ENCODE data around the gene MSMP. TPM values are rescaled to one million over a fixed set of nuclear protein-coding genes. Genes with fewer than 3 reads are reported as not detected.
A peak's percentile ranks its signal among the peaks of the same experiment; 100 is the strongest.

The MSMP gene
- total RNA-seq, 1 donor from 2014 or later = not detected

- no peaks in the 10 kb centered on the region for H3K27me3 Mint-ChIP-seq (ENCODE audit: low read depth)
- H3K4me1 Mint-ChIP-seq = peaks cover 27% of the 10 kb centered on the region
- no peaks in the 10 kb centered on the region for H3K9me3 Mint-ChIP-seq
- peak; percentile 70 for DNase-seq (ENCODE audit: low read depth, low spot score)
- H3K27ac Mint-ChIP-seq (ENCODE audit: unreplicated experiment) = peak overlapping the region; percentile 53
- TF ChIP-seq CTCF (conservative IDR thresholded peaks at IDR 0.05) = peak; percentile 91
- H3K4me3 Mint-ChIP-seq = peak overlapping the region; percentile 90
- H3K36me3 Mint-ChIP-seq (ENCODE audit: low read depth) = no peaks in the 10 kb centered on the region
Measured at GRCh38 chr9:35790385-35791296, 36.6 kb upstream of the MSMP start.

DNA sequence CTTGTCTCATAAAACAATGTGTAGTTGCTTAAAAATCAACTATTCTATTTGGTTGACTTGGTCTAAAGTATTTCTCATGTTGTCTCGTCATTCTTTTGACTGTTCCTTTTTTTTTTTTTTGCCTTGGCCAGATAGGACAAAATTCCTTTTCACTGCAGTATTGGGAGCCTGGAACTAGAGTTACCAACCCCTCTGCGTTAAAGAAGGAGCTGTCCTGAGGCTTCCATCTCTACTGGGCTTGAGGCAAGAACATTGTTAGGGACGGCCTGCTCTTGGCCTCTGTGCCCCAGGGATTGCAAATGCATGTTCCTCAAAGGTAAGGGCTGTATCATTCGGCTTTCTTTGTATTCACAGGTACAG is 35.9 kb upstream of the MSMP start:
- Mint-ChIP-seq H3K9me3 (no peaks in the 10 kb centered on the region), H3K4me3 (peak overlapping the region; percentile 90), H3K36me3 (ENCODE audit: low read depth) (no peaks in the 10 kb centered on the region), H3K27ac (ENCODE audit: unreplicated experiment) (no peak overlapping the region), H3K4me1 (peaks cover 21% of the 10 kb centered on the region), H3K27me3 (ENCODE audit: low read depth) (no peaks in the 10 kb centered on the region)
- no peak for DNase-seq (ENCODE audit: low read depth, low spot score)
- TF ChIP-seq CTCF (conservative IDR thresholded peaks at IDR 0.05) = no peak

DNA sequence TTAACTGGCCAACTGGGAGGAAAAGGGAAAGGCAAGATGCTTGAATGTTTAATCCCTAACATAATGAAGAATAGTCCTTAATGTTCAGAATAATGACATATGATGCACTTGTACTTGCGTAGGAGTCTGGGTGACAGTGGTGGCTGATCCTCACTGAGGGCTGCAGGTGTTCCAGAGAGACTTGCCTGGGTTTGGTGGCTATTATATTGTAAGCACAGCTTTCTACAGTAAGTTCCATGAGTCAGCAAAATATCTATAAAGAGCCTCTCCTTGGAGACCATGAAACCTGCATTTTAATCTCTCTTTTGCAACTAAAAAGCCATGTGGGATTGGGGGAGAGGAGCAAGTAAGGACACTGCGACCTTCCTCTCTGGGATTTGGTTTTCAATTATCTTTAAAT is 35.5 kb upstream of the MSMP start:
- H3K27me3 Mint-ChIP-seq (ENCODE audit: low read depth) = no peaks in the 10 kb centered on the region
- no peaks in the 10 kb centered on the region for H3K9me3 Mint-ChIP-seq
- H3K36me3 Mint-ChIP-seq (ENCODE audit: low read depth) = no peaks in the 10 kb centered on the region
- no peak overlapping the region for H3K4me3 Mint-ChIP-seq
- no peak for DNase-seq (ENCODE audit: low read depth, low spot score)
- TF ChIP-seq CTCF (conservative IDR thresholded peaks at IDR 0.05) = no peak
- H3K27ac Mint-ChIP-seq (ENCODE audit: unreplicated experiment) = no peak overlapping the region
- peaks cover 19% of the 10 kb centered on the region for H3K4me1 Mint-ChIP-seq

DNA sequence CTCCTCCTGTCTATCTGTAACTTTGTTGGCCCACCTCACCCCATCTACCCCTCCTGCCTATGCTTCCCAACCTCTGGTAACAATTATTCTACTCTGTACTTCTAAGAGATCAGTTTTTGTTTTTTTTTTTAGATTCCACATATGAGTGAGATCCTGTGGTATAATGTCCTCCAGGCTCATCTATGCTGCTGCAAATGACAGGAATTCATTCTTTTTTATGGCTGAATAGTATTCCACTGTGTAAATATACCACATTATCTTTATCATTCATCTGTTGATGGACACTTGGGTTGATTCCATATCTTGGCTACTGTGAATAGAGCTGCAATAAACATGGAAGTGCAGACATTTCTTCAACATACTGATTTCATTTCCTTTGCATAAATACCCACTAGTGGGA is 29.3 kb upstream of the MSMP start:
- Mint-ChIP-seq H3K4me1 (no peaks in the 10 kb centered on the region), H3K27me3 (ENCODE audit: low read depth) (no peaks in the 10 kb centered on the region), H3K4me3 (no peak overlapping the region), H3K9me3 (no peaks in the 10 kb centered on the region), H3K36me3 (ENCODE audit: low read depth) (peaks cover 11% of the 10 kb centered on the region), H3K27ac (ENCODE audit: unreplicated experiment) (no peak overlapping the region)
- no peak for DNase-seq (ENCODE audit: low read depth, low spot score)
- TF ChIP-seq CTCF (conservative IDR thresholded peaks at IDR 0.05) = no peak

DNA sequence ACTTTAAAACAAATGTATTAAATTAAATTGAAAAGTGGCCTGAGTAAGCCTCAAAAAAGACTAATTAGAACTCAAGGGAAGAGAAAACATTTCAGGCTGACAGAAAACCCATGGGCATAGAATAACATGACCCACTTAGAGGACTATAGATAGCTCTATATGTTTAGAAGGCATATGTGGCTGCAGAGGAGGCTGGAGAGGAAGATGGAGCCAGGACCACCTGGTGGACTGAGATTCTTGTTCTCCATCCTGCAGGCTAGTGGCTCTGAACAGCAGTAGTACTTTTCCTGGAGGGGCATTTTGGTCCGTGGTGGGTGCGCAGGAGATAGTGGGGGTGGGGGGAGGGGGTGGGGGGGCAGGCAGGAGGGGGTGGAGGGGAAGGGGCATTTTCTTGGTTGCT is 27.0 kb upstream of the MSMP start:
- no peaks in the 10 kb centered on the region for H3K27me3 Mint-ChIP-seq (ENCODE audit: low read depth)
- peaks cover 2% of the 10 kb centered on the region for H3K4me1 Mint-ChIP-seq
- no peak for TF ChIP-seq CTCF (conservative IDR thresholded peaks at IDR 0.05)
- H3K27ac Mint-ChIP-seq (ENCODE audit: unreplicated experiment) = no peak overlapping the region
- no peak for DNase-seq (ENCODE audit: low read depth, low spot score)
- no peak overlapping the region for H3K4me3 Mint-ChIP-seq
- H3K9me3 Mint-ChIP-seq = no peaks in the 10 kb centered on the region
- H3K36me3 Mint-ChIP-seq (ENCODE audit: low read depth) = peaks cover 11% of the 10 kb centered on the region
